Nephron progenitor cell (in vitro differentiated cells): ENCODE measurements around the gene MAP3K5.
A peak's percentile ranks its signal among the peaks of the same experiment; 100 is the strongest.

ENCODE experiments used
- DNase-seq: peaks from one replicate; pipeline ENCODE4 v3.0.0; 2021
- H3K27ac Mint-ChIP-seq: 2 replicates; pipeline ENCODE4 v1.8.0; 2021; ENCODE audit warnings: mild to moderate bottlenecking, moderate library complexity, mixed read lengths
- H3K27me3 Mint-ChIP-seq: 2 replicates; pipeline ENCODE4 v1.8.0; 2021; ENCODE audit warnings: mild to moderate bottlenecking, low read depth, mixed read lengths; ENCODE audit not compliant: poor library complexity
- H3K36me3 Mint-ChIP-seq: 2 replicates; pipeline ENCODE4 v1.8.0; 2021; ENCODE audit warnings: low read depth, mixed read lengths
- H3K4me1 Mint-ChIP-seq: 2 replicates; pipeline ENCODE4 v1.8.0; 2021; ENCODE audit warnings: mixed read lengths
- H3K4me3 Mint-ChIP-seq: 2 replicates; pipeline ENCODE4 v1.8.0; 2021; ENCODE audit warnings: mild to moderate bottlenecking, moderate library complexity, mixed read lengths
- H3K9me3 Mint-ChIP-seq: 2 replicates; pipeline ENCODE4 v1.8.0; 2021; ENCODE audit warnings: mild to moderate bottlenecking, moderate library complexity, mixed read lengths
- CTCF ChIP-seq: fragments of 200-600 bp; sonication (generic); IDR thresholded peaks from 2 replicates; pipeline ENCODE4 v1.5.0; 2021; ENCODE audit warnings: antibody characterized with exemption

MAP3K5 gene

GRCh38 chr6:136609873-136610706 lies 182.2 kb downstream of the MAP3K5 start:
- H3K27ac Mint-ChIP-seq: no peak overlapping the region
- H3K9me3 Mint-ChIP-seq: no peaks in the 10 kb centered on the region
- H3K36me3 Mint-ChIP-seq: no peaks in the 10 kb centered on the region
- H3K4me3 Mint-ChIP-seq: no peak overlapping the region
- no peak for DNase-seq
- peaks cover 3% of the 10 kb centered on the region for H3K27me3 Mint-ChIP-seq
- H3K4me1 Mint-ChIP-seq: peaks cover 4% of the 10 kb centered on the region
- no peak for TF ChIP-seq CTCF

- Mint-ChIP-seq H3K27me3 (peaks cover 3% of the 10 kb centered on the region), H3K4me3 (no peak overlapping the region), H3K9me3 (no peaks in the 10 kb centered on the region), H3K27ac (no peak overlapping the region), H3K4me1 (peaks cover 4% of the 10 kb centered on the region), H3K36me3 (no peaks in the 10 kb centered on the region)
- DNase-seq: no peak
- TF ChIP-seq CTCF: no peak
Measured at GRCh38 chr6:136608991-136609390, 183.3 kb downstream of the MAP3K5 start.

- H3K27me3 Mint-ChIP-seq: peaks cover 3% of the 10 kb centered on the region
- no peak overlapping the region for H3K4me3 Mint-ChIP-seq
- no peak overlapping the region for H3K27ac Mint-ChIP-seq
Measured at GRCh38 chr6:136607932-136608772, 184.1 kb downstream of the MAP3K5 start.

GRCh38 chr6:136607204-136607931 lies 184.9 kb downstream of the MAP3K5 start:
- H3K27ac Mint-ChIP-seq: no peak overlapping the region
- H3K27me3 Mint-ChIP-seq: peaks cover 3% of the 10 kb centered on the region
- H3K9me3 Mint-ChIP-seq: no peaks in the 10 kb centered on the region
- TF ChIP-seq CTCF: no peak
- H3K36me3 Mint-ChIP-seq: no peaks in the 10 kb centered on the region
- peaks cover 4% of the 10 kb centered on the region for H3K4me1 Mint-ChIP-seq
- DNase-seq: no peak
- no peak overlapping the region for H3K4me3 Mint-ChIP-seq

More at GRCh38 chr6:136607932-136608772, 184.1 kb downstream of the MAP3K5 start:
- Mint-ChIP-seq H3K36me3 (no peaks in the 10 kb centered on the region), H3K9me3 (no peaks in the 10 kb centered on the region), H3K4me1 (peaks cover 4% of the 10 kb centered on the region)
- peak; percentile 82 for DNase-seq
- peak; percentile 71 for TF ChIP-seq CTCF

- peaks cover 12% of the 10 kb centered on the region for H3K4me1 Mint-ChIP-seq
Measured at GRCh38 chr6:136604928-136605510, 187.3 kb downstream of the MAP3K5 start.

More at GRCh38 chr6:136604928-136605510, 187.3 kb downstream of the MAP3K5 start:
- H3K4me3 Mint-ChIP-seq: no peak overlapping the region
- H3K27ac Mint-ChIP-seq: no peak overlapping the region
- TF ChIP-seq CTCF: no peak
- no peaks in the 10 kb centered on the region for H3K36me3 Mint-ChIP-seq
- DNase-seq: no peak
- H3K27me3 Mint-ChIP-seq: peaks cover 3% of the 10 kb centered on the region
- H3K9me3 Mint-ChIP-seq: no peaks in the 10 kb centered on the region
